Measurements from ENCODE around the gene ABCG8. TPM values are rescaled to one million over a fixed set of nuclear protein-coding genes. Genes with fewer than 3 reads are reported as not detected.
"Not testable (repeated sequence)": the region's sequence is repeated elsewhere in the genome, so short reads cannot be mapped to it uniquely, and the experiment has no call there.

ABCG8 gene
- total RNA-seq, 4 donors from 2014 or later, result 0.07 TPM; not detected in 3

GRCh38 chr2:43905371-43905803 is 66.6 kb downstream of the ABCG8 start:
- intact Hi-C loops (cut with DNase I; ENCODE audit: low total_unique reads), result no loop called here
- H3K4me1 ChIP-seq, result no peaks in the 10 kb centered on the region
- H3K4me3 ChIP-seq, result no peak overlapping the region
- TF ChIP-seq CTCF (IDR thresholded peaks at IDR 0.05 in 4 of 5, conservative IDR thresholded peaks at IDR 0.05 in 1 of 5) (no peak), POLR2A (IDR thresholded peaks at IDR 0.05) (no peak)
- in situ Hi-C loops (cut with MboI; ENCODE audit: low sequenced_read_pairs in 4 of 4), result no loop called here
- H3K36me3 ChIP-seq, result peaks cover 0 to 31% of the 10 kb centered on the region in 2 donors
- H3K27me3 ChIP-seq, result no peaks in the 10 kb centered on the region
- ATAC-seq (no peak), DNase-seq (no peak)
- no peak overlapping the region for H3K27ac ChIP-seq
- no peaks in the 10 kb centered on the region for H3K9me3 ChIP-seq

- H3K36me3 ChIP-seq, result peaks cover 0 to 30% of the 10 kb centered on the region in 2 donors
Observed at GRCh38 chr2:43905871-43906270, 67.1 kb downstream of the ABCG8 start.

GRCh38 chr2:43906448-43907109 is 67.8 kb downstream of the ABCG8 start:
- in situ Hi-C loops (cut with MboI; ENCODE audit: low sequenced_read_pairs in 4 of 4), result no loop called here
- TF ChIP-seq POLR2A (IDR thresholded peaks at IDR 0.05) (no peak), CTCF (IDR thresholded peaks at IDR 0.05 in 4 of 5, conservative IDR thresholded peaks at IDR 0.05 in 1 of 5) (no peak)
- no peak overlapping the region for H3K27ac ChIP-seq
- no peak overlapping the region for H3K4me3 ChIP-seq
- H3K4me1 ChIP-seq, result no peaks in the 10 kb centered on the region
- ATAC-seq (no peak), DNase-seq (no peak)
- peaks cover 0 to 35% of the 10 kb centered on the region in 2 donors for H3K36me3 ChIP-seq
- no peaks in the 10 kb centered on the region for H3K27me3 ChIP-seq
- intact Hi-C loops (cut with DNase I; ENCODE audit: low total_unique reads), result no loop called here
- H3K9me3 ChIP-seq, result no peaks in the 10 kb centered on the region

More at GRCh38 chr2:43905871-43906270, 67.1 kb downstream of the ABCG8 start:
- no peak for DNase-seq
- no peak overlapping the region for H3K4me3 ChIP-seq
- TF ChIP-seq POLR2A (IDR thresholded peaks at IDR 0.05) (no peak), CTCF (IDR thresholded peaks at IDR 0.05 in 4 of 5, conservative IDR thresholded peaks at IDR 0.05 in 1 of 5) (no peak)
- intact Hi-C loops (cut with DNase I; ENCODE audit: low total_unique reads), result no loop called here
- in situ Hi-C loops (cut with MboI; ENCODE audit: low sequenced_read_pairs in 4 of 4), result no loop called here
- H3K9me3 ChIP-seq, result no peaks in the 10 kb centered on the region
- H3K27me3 ChIP-seq, result no peaks in the 10 kb centered on the region
- no peak for ATAC-seq
- H3K27ac ChIP-seq, result no peak overlapping the region
- H3K4me1 ChIP-seq, result no peaks in the 10 kb centered on the region

GRCh38 chr2:43911136-43911790 is 72.5 kb downstream of the ABCG8 start:
- DNase-seq; H3K4me3 ChIP-seq; H3K4me1 ChIP-seq; H3K27ac ChIP-seq; H3K27me3 ChIP-seq; intact Hi-C loops (cut with DNase I; ENCODE audit: low total_unique reads); H3K9me3 ChIP-seq; in situ Hi-C loops (cut with MboI; ENCODE audit: low sequenced_read_pairs in 4 of 4); ATAC-seq: not testable (repeated sequence)
- H3K36me3 ChIP-seq, result peaks cover 0 to 64% of the 10 kb centered on the region in 2 donors

- intact Hi-C loops (cut with DNase I; ENCODE audit: low total_unique reads) (no loop called here), in situ Hi-C loops (cut with MboI; ENCODE audit: low sequenced_read_pairs in 4 of 4) (no loop called here)
- peaks cover 3 to 49% of the 10 kb centered on the region in 2 donors for H3K36me3 ChIP-seq
- no peak overlapping the region for H3K27ac ChIP-seq
- no peak for ATAC-seq
- H3K27me3 ChIP-seq, result no peaks in the 10 kb centered on the region
- H3K4me3 ChIP-seq, result no peak overlapping the region
- TF ChIP-seq POLR2A (IDR thresholded peaks at IDR 0.05) (no peak), CTCF (IDR thresholded peaks at IDR 0.05 in 4 of 5, conservative IDR thresholded peaks at IDR 0.05 in 1 of 5) (no peak)
- DNase-seq, result no peak
- no peaks in the 10 kb centered on the region for H3K9me3 ChIP-seq
- H3K4me1 ChIP-seq, result no peaks in the 10 kb centered on the region
Observed at GRCh38 chr2:43924463-43924862, 85.7 kb downstream of the ABCG8 start.

All from gastrocnemius medialis (tissue), 4 donors.